T-helper 1 cell treated with Interleukin-12 subunit alpha and Interleukin-12 subunit beta and Interleukin-4 antibody, amounts not matched to agents 30 μg/mL and 1 μg/mL, for 36 hours (primary cell): ENCODE results near the gene UNC5C.

Source experiments
- H3K27ac Mint-ChIP-seq: one replicate; pipeline ENCODE4 v1.8.0; 2021; ENCODE audit warnings: mild to moderate bottlenecking, mixed read lengths
- H3K27me3 Mint-ChIP-seq: one replicate; pipeline ENCODE4 v1.8.0; 2021; ENCODE audit warnings: low read depth, mixed read lengths
- H3K36me3 Mint-ChIP-seq: one replicate; pipeline ENCODE4 v1.8.0; 2021; ENCODE audit warnings: low read depth, mixed read lengths
- H3K4me1 Mint-ChIP-seq: one replicate; pipeline ENCODE4 v1.8.0; 2021; ENCODE audit warnings: low read depth, mixed read lengths
- H3K4me3 Mint-ChIP-seq: one replicate; pipeline ENCODE4 v1.8.0; 2021; ENCODE audit warnings: mild to moderate bottlenecking, moderate library complexity, mixed read lengths
- H3K9me3 Mint-ChIP-seq: one replicate; pipeline ENCODE4 v1.8.0; 2021; ENCODE audit warnings: mixed read lengths

UNC5C gene

GRCh38 chr4:95548738-95549245 lies at the start of gene UNC5C:
TSS of gene UNC5C (minus strand) at chr4:95548973.
- H3K27ac Mint-ChIP-seq, result peak within 1 kb of the TSS; percentile 24
- H3K4me1 Mint-ChIP-seq, result peaks cover 14% of the 10 kb centered on the region
- H3K36me3 Mint-ChIP-seq, result no peaks in the 10 kb centered on the region
- peaks cover 75% of the 10 kb centered on the region for H3K27me3 Mint-ChIP-seq
- H3K4me3 Mint-ChIP-seq, result peak within 1 kb of the TSS; percentile 82
- H3K9me3 Mint-ChIP-seq, result no peaks in the 10 kb centered on the region

GRCh38 chr4:95596676-95597075 lies 47.9 kb upstream of the UNC5C start:
- Mint-ChIP-seq H3K36me3 (no peaks in the 10 kb centered on the region), H3K4me3 (no peak overlapping the region), H3K27ac (no peak overlapping the region), H3K4me1 (peaks cover 11% of the 10 kb centered on the region), H3K27me3 (peaks cover 2% of the 10 kb centered on the region), H3K9me3 (no peaks in the 10 kb centered on the region)

GRCh38 chr4:95594629-95595028 lies 45.9 kb upstream of the UNC5C start:
- Mint-ChIP-seq H3K27me3 (peaks cover 2% of the 10 kb centered on the region), H3K9me3 (no peaks in the 10 kb centered on the region), H3K36me3 (no peaks in the 10 kb centered on the region), H3K27ac (no peak overlapping the region), H3K4me3 (no peak overlapping the region), H3K4me1 (no peaks in the 10 kb centered on the region)

GRCh38 chr4:95594013-95594412 lies 45.2 kb upstream of the UNC5C start:
- H3K27me3 Mint-ChIP-seq, result peaks cover 2% of the 10 kb centered on the region
- H3K4me3 Mint-ChIP-seq, result no peak overlapping the region
- no peaks in the 10 kb centered on the region for H3K9me3 Mint-ChIP-seq
- H3K36me3 Mint-ChIP-seq, result no peaks in the 10 kb centered on the region
- H3K4me1 Mint-ChIP-seq, result no peaks in the 10 kb centered on the region
- no peak overlapping the region for H3K27ac Mint-ChIP-seq

- H3K36me3 Mint-ChIP-seq, result no peaks in the 10 kb centered on the region
- H3K9me3 Mint-ChIP-seq, result no peaks in the 10 kb centered on the region
- H3K4me1 Mint-ChIP-seq, result no peaks in the 10 kb centered on the region
- no peak overlapping the region for H3K27ac Mint-ChIP-seq
- H3K4me3 Mint-ChIP-seq, result no peak overlapping the region
- peaks cover 2% of the 10 kb centered on the region for H3K27me3 Mint-ChIP-seq
These were observed 42.5 kb upstream of the UNC5C start for GRCh38 chr4:95591278-95591677.

GRCh38 chr4:95590615-95591014 lies 41.8 kb upstream of the UNC5C start:
- Mint-ChIP-seq H3K4me3 (no peak overlapping the region), H3K36me3 (no peaks in the 10 kb centered on the region), H3K9me3 (no peaks in the 10 kb centered on the region), H3K4me1 (no peaks in the 10 kb centered on the region), H3K27ac (no peak overlapping the region), H3K27me3 (peaks cover 2% of the 10 kb centered on the region)

- no peaks in the 10 kb centered on the region for H3K9me3 Mint-ChIP-seq
- H3K27me3 Mint-ChIP-seq, result no peaks in the 10 kb centered on the region
- H3K4me1 Mint-ChIP-seq, result no peaks in the 10 kb centered on the region
- no peaks in the 10 kb centered on the region for H3K36me3 Mint-ChIP-seq
- no peak overlapping the region for H3K4me3 Mint-ChIP-seq
- no peak overlapping the region for H3K27ac Mint-ChIP-seq
These were observed 36.4 kb upstream of the UNC5C start for GRCh38 chr4:95585016-95585695.

GRCh38 chr4:95580226-95580625 lies 31.5 kb upstream of the UNC5C start:
- H3K4me1 Mint-ChIP-seq, result no peaks in the 10 kb centered on the region
- H3K27me3 Mint-ChIP-seq, result no peaks in the 10 kb centered on the region
- H3K36me3 Mint-ChIP-seq, result no peaks in the 10 kb centered on the region
- H3K27ac Mint-ChIP-seq, result no peak overlapping the region
- no peak overlapping the region for H3K4me3 Mint-ChIP-seq
- peaks cover 20% of the 10 kb centered on the region for H3K9me3 Mint-ChIP-seq

GRCh38 chr4:95572304-95572991 lies 23.7 kb upstream of the UNC5C start:
- Mint-ChIP-seq H3K4me1 (no peaks in the 10 kb centered on the region), H3K9me3 (peaks cover 7% of the 10 kb centered on the region), H3K36me3 (no peaks in the 10 kb centered on the region), H3K27ac (no peak overlapping the region), H3K4me3 (no peak overlapping the region), H3K27me3 (no peaks in the 10 kb centered on the region)

GRCh38 chr4:95571577-95571976 lies 22.8 kb upstream of the UNC5C start:
- Mint-ChIP-seq H3K4me1 (no peaks in the 10 kb centered on the region), H3K36me3 (no peaks in the 10 kb centered on the region), H3K27ac (no peak overlapping the region), H3K27me3 (no peaks in the 10 kb centered on the region), H3K9me3 (peaks cover 5% of the 10 kb centered on the region), H3K4me3 (no peak overlapping the region)

GRCh38 chr4:95563638-95564337 lies 15.0 kb upstream of the UNC5C start:
- Mint-ChIP-seq H3K4me1 (no peaks in the 10 kb centered on the region), H3K4me3 (no peak overlapping the region), H3K27me3 (no peaks in the 10 kb centered on the region), H3K27ac (no peak overlapping the region), H3K36me3 (no peaks in the 10 kb centered on the region), H3K9me3 (no peaks in the 10 kb centered on the region)

- Mint-ChIP-seq H3K4me3 (no peak overlapping the region), H3K27ac (no peak overlapping the region), H3K27me3 (no peaks in the 10 kb centered on the region), H3K36me3 (no peaks in the 10 kb centered on the region), H3K9me3 (no peaks in the 10 kb centered on the region), H3K4me1 (no peaks in the 10 kb centered on the region)
These were observed 12.0 kb upstream of the UNC5C start for GRCh38 chr4:95560774-95561173.

GRCh38 chr4:95556207-95556859 lies 7.6 kb upstream of the UNC5C start:
- Mint-ChIP-seq H3K27me3 (peaks cover 14% of the 10 kb centered on the region), H3K4me1 (no peaks in the 10 kb centered on the region), H3K27ac (no peak overlapping the region), H3K9me3 (no peaks in the 10 kb centered on the region), H3K36me3 (no peaks in the 10 kb centered on the region), H3K4me3 (no peak overlapping the region)

GRCh38 chr4:95552942-95553550 lies 4.3 kb upstream of the UNC5C start:
- Mint-ChIP-seq H3K27ac (no peak overlapping the region), H3K4me3 (no peak overlapping the region), H3K36me3 (no peaks in the 10 kb centered on the region), H3K9me3 (no peaks in the 10 kb centered on the region), H3K27me3 (peaks cover 42% of the 10 kb centered on the region), H3K4me1 (peaks cover 8% of the 10 kb centered on the region)
